Measurements from ENCODE around the gene AKAP8L. TPM values are rescaled to one million over a fixed set of nuclear protein-coding genes. Genes with fewer than 3 reads are reported as not detected.

AKAP8L gene
- total RNA-seq, 1 donor from 2014 or later, result 63.1 TPM

DNA sequence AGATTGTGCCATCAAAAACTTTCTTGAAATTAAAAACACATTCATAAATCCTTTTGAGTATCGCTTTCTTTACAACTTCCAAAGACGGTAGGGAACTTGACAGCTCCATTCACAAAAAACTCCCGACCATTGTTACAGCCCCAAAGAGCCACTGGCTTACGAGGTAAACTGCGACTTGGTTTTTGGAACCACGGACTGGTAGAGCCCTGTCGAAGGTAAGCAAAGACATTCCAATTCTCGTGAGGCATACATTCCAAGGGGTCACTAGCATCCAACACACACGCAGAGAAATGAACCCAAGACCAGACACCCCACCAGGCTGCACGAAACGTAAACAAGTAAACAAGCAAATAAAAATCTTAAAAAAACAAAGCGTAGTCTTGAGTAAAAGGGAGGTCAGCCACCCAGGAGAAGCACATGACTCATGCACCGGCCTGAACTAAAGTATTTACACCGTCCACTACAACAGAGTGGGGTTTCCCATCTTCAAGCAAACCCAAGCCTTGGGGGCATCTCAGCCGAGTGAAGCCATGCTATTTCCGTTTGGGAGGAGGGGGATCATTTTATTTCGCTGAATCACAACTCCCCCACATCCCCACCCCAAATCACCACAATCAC is 87.9 kb downstream of the AKAP8L start:
- intact Hi-C loops (cut with DNase I), result loop anchor here (5.0 kb wide), 1 partner anchor 49 kb away; no protein-coding TSS in a partner anchor
- DNase-seq (ENCODE audit: low spot score), result no peak

Small RNAs within 50 kb of the gene (microRNA-seq; reads per million reads assigned to microRNA genes)
- not detected for gene MIR1470

Other genes starting within 250 kb of the AKAP8L start
- 60.0 TPM for gene NOTCH3, start 218.0 kb downstream of the AKAP8L start, total RNA-seq
- gene EPHX3, start 186.5 kb downstream of the AKAP8L start, total RNA-seq, result 0.27 TPM
- gene BRD4, start 86.4 kb downstream of the AKAP8L start, total RNA-seq, result 72.3 TPM
- gene AKAP8, start 39.2 kb downstream of the AKAP8L start, total RNA-seq, result 19.2 TPM
- gene WIZ, start 31.0 kb upstream of the AKAP8L start, total RNA-seq, result 21.6 TPM
- gene RASAL3, start 45.6 kb upstream of the AKAP8L start, total RNA-seq, result 1.7 TPM
- not detected for gene PGLYRP2, start 60.5 kb upstream of the AKAP8L start, total RNA-seq
- not detected for gene CYP4F22, start 89.5 kb upstream of the AKAP8L start, total RNA-seq
- not detected for gene CYP4F8, start 196.2 kb upstream of the AKAP8L start, total RNA-seq
- 1.00 TPM for gene CYP4F3, start 221.9 kb upstream of the AKAP8L start, total RNA-seq